Measurements from ENCODE around the gene KRT16.

GRCh38 chr17:41589301-41589700 lies 23.3 kb downstream of the KRT16 start:
- no peak for TF ChIP-seq POLR2A (IDR thresholded peaks at IDR 0.05)
- no peak for TF ChIP-seq POLR2AphosphoS5 (IDR thresholded peaks at IDR 0.05)
